ENCODE results near the gene ANGPT4.

Gene ANGPT4

DNA sequence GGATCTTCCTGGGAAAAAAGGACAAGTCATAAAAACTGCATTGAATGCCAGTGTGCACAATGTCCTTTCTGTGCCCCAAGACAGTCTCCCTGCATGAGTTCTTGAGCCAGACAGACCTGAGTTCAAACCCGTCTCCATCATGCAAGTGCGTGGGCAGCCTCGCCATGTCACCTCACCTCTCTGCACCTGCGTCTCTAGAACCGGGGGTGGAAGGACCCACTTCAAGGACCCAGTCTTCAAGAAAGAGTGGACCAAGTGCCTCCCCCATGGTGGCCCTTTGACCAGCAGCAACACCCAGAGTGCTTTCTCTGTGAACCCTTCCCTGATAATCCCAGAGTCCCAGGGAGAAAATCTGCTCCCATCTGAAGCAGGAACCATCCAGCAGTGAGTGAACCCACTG, 23.5 kb upstream of the ANGPT4 start:
- no peak for DNase-seq

DNA sequence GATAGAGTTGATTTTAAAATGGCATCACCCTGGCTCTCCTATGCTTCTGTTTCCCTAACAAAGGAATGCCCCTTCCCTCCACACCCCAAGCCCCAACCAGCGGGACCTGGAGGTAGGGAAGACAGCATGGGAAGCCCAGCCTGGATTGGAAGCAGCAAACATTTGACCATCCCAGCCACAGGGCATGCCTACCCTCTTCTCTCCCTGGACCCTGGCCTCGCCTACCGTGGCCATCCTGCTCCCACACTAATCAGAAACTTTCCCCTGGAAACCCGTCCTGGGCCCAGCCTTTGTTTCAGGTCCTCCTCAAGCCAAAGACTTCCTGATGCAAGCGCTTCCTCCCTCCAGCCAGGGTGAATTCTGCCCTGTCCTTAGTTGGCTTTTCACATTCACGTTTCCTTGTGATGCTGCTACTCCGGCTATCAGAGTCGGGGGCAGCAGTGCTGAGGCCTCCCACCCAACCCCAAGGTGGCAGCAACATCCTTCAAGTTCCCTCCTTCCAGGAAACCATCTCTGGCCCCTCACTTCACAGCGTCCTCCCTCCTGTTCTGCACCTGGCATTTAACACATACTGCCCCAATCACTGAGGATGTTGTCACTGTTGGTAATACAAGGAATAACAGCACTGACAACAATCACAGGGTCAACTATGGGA, 18.2 kb upstream of the ANGPT4 start:
- DNase-seq = no peak

DNA sequence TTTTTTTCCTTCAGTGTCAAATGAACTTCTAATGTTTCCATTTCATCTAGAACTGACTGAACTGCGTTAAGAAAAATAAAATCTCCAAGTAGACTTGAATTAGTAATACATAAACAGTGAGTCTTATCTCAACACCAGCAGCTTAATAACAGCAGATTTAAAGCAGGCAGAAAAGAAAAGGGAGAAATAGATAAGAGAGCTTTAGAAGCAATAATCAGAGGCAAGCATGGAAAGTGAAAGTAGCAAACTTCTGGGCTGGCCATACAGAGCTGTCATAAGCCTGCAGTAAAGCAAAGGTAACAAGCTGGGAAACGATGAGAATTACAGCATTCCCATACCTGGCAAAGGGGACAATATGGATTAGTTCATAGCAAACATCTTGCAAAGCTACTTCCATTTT, 16.9 kb upstream of the ANGPT4 start:
- no peak for DNase-seq

DNA sequence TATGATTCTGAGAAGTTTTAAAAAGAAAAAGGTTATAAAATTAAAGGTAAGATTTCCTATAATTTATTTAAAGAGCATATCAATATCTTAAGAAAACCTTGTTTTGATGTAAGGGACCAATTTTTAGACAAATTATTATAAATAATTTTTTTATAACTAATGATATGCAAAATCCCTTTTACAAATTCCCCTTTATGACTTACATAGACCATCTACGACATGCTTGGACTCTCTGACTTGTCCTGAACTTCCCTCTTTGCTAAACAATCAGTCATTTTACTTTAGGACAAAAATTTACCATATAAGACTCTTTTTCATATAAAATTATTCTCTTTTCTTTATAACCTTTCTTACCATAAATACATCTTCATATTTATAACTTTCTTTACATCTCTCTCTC, 15.3 kb upstream of the ANGPT4 start:
- DNase-seq = no peak

DNA sequence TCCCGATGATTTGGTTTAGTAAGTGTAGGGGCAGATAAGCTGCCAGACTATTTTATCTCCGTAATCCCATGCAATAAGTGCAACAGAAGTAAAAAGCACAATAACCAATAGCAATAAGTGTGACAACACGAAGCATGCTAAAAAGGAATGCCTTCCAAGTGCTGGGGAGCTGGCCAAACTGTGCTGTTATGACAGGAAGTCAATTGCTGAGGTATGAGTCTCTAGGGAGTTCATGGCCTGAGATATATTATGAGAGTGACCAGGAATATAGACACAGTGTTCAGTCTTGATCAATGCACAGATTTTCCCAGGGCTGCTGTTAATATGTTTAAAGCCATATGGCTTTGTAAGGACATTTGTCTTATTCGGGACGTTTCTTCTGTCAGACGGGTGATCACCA, 10.5 kb upstream of the ANGPT4 start:
- DNase-seq = no peak

DNA sequence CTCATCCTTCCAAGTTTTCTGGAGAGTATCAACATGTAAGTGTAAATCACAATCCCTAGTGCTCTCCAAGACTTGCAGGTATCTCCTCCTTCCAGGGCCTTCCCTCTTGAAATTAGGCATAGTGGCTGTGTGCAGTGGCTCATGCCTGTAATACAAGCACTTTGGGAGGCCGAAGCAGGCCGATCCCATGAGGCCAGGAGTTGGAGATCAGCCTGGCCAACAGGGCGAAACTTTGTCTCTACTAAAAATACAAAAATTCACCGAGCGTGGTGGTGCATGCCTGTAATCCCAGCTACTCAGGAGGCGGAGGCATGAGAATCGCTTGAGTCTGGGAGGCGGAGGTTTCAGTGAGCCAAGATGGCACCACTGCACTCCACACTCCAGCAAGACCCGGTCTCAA, 9.4 kb upstream of the ANGPT4 start:
- DNase-seq = no peak

DNA sequence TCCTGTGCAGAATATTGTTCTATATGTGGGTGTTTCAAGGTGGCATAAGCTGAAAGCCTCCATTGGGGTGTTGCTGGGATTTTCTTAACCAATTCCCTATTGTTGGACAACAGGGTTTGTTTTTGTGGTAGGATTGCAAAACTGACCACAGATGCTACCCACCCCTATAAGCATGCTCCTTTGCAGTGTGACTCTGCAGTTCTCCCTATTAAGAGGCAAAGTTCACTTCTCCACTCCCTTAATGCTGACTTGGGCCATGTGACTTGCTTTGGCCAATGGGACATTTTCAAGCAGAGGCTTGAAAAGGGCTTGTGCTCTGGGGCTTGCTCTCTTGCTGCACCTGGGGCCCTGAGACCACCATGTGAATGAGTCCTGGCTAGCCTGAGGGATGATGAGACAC, 8.5 kb upstream of the ANGPT4 start:
- DNase-seq = no peak

DNA sequence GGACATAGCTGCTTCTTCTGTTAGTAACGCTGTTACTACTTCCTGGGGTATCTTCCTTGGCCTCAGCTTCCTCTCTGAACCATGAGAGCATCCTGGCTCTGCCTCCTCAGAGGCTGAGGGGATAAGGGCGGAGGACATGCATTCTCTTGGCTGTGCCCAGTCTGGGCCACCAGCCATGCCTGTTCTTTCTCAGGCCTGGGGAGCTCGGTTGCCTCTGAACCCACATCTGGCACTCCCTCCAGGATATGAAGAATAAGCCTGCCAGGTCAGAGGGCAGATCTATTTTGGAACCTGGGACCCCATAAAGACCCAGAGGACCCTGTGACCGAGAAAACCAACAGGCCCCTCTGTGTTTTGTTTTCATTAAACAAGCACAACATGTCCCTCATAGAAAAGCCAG, 6.6 kb upstream of the ANGPT4 start:
- DNase-seq = no peak

DNA sequence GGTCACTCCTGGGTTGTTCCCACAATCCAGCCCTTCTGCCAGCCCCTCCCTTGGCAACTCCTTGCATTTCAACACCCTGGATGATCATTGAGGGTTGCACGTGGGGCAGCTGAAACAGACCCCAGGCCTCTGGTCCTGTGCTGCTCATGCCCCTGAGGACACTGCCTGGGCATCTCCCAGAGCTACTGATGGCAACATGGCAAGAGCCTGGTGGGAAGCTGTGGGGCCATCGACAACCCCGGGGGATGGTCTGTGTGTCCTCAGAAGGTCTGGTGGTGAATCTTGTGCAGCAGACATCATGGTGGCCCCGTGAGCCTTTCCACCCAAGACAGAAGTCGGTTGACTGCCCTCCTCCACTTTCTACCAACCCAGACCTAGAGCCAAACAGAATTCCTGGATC, 4.9 kb upstream of the ANGPT4 start:
- no peak for DNase-seq

DNA sequence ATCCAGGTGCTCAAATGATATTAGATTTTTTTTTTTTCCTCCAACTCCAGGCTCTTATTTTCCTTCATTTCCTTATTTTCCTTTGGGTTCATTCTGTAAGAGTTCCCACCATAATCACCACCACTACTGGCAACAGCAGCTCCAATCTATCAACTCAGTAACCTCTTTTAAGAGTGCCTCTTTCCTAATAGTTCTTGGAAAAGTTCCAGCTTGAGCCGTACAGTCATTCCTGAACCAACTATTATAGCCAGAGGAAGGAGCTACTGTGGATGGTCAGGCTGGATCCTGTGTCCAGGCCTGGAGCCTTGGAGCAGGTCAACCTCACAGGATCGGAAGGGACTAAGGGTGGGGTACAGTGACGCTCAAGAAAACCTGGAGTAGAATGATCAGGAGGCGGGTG, 4.2 kb upstream of the ANGPT4 start:
- no peak for DNase-seq

DNA sequence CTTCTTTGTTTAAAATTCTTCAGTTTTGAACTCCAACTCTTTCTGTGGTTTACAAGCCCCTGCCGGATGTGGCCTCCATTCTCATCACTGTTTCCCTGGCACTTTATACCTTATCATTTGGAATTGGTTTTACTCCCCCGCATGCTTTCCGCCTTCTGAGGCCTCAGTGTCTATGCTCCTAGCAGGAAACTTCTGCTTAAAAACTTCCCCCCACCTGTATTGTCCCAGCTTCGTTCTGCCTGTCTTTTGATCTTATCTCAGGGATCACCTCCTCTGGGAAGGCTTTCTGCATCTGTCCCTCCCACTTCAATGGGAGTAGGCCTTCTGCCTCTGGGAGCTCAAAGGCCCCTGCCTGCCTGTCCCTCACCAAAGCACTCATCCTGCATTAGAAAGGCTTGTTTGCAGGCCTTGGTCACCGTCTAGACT, 3.4 kb upstream of the ANGPT4 start:
- DNase-seq = no peak

DNA sequence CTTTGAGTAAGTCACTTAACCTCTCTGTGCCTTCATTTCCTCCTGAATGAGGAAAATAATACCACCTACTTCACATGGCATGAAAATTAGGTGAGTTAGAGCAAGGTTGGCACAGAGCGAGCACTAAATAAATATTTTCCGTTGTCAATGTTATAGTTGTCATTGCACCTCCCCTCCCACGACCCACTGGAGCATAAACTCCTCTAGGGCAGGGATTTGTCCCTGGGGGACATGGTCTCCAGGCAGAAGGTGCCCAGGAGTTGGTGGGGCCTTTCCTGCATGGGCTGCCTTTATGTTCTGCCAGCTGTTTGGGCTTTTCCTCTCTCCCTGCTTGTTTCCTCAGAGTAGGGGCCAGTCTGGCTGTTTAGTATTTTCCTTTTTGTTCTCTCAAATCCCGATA, 1.3 kb upstream of the ANGPT4 start:
- no peak for DNase-seq

DNA sequence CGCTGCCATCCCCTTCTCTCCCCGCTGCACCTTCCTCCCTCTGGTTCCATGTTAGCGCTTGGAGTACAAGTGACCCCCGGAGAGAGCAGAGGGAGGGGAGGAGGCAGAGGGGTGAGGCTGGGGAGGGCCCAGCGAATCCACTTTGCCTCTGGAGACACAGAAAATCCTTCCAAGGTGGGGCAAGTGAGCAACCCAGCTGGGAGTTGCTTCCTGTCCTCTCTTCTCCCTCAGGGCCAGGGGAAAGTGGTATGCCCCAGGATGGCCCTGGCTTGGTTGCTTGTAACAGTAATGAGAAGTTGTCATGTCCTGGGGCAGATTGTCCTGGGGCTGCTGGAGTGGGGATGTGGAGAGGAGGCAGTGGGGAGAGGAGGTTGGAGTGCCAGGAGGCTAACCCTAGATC, 691 bp upstream of the ANGPT4 start:
- DNase-seq = no peak

DNA sequence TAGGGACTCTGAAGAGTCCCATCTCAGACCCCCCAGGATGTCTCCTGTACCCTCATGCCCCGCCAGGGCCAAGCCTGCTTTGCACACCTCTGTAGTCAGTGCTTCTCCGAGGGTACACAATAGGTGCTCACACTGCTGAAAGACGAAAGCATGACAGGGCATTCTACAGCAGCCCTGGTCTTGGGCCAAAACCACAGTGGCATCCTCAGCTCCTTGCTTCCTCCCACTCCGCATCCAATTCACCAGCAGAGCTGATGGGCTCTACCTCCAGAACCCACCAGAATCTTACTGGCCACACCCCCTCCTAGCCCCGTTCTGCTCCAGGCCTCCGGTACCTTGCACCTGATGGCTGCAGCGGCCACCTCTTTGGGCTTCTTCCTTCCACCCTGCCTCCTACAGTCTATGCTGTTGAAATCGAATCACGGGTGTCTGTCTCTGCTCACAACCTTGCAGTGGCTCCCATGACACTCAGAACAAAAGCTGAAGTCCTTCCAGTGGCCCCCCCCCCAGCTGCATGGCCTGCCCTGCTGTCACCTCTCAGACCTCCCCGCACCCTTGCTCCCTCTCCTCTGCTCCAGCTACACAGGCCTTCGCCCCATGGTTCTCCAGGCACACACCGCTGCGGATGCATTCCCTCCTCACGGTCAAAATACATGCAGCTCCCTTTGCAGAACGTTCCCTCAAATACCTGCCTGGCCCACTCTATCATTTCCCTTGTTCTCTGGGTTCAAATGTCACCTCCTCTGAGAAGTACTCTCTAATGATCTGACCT, 1.2 kb downstream of the ANGPT4 start:
- DNase-seq = no peak

DNA sequence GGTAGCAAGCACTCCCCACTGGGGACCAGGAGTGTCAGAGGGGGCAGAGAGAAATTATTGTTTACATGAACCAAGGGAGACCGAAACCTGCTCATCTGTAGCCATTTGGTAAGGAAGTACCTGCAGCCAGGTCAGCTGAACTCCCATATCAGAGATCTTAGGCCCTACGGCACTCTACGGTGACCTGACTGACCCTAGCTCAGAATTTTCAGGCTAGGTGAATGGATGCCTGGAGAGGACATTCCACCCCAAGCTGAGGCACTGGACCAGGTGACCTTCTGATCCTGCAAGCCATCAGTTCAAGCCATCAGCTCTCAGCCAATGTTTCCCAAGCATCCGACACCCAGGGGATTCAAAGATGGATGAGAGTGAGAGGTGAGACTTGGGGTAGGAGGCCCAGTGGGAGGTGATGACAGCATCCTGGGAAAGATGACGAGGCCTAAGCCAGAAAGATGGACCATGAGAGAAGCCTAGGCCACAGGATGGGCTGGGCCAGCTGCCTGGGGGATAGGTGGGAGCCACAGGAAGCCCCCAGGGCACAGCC, 2.8 kb downstream of the ANGPT4 start:
- no peak for DNase-seq

DNA sequence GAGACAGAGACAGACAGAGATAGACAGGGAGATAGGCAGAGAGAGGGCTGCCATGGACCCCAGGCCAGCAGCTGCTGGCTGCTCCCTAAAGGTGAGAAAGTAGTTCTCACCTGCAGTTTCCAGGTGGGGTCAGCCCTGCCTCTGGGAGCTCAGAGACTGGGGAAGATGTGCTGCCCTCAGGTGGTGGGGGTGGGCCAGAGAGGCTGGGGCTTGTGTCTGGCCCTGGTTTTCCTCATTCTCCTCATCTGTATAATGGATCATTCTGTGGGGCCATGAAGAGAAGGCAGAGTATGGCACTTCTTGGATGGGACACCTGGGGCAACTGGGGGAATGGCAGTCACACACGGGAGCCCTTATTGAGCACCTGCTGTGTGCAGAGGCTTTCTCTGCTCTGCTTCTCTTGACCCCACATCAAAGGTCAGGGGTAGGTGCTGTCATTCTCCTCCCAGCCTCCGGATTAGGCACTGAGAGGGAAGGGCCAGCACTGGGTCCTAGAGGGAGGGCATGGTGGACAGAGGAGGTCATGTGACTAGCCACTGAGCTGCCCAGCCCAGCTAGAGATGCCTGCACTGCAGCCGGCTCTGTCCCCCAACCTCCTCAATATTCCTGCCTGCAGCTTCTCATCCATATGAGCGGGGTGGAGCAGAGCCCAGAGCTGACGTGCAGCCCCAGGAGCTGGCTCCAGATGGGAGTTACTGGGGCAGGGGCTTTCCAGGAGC, 4.1 kb downstream of the ANGPT4 start:
- no peak for DNase-seq

DNA sequence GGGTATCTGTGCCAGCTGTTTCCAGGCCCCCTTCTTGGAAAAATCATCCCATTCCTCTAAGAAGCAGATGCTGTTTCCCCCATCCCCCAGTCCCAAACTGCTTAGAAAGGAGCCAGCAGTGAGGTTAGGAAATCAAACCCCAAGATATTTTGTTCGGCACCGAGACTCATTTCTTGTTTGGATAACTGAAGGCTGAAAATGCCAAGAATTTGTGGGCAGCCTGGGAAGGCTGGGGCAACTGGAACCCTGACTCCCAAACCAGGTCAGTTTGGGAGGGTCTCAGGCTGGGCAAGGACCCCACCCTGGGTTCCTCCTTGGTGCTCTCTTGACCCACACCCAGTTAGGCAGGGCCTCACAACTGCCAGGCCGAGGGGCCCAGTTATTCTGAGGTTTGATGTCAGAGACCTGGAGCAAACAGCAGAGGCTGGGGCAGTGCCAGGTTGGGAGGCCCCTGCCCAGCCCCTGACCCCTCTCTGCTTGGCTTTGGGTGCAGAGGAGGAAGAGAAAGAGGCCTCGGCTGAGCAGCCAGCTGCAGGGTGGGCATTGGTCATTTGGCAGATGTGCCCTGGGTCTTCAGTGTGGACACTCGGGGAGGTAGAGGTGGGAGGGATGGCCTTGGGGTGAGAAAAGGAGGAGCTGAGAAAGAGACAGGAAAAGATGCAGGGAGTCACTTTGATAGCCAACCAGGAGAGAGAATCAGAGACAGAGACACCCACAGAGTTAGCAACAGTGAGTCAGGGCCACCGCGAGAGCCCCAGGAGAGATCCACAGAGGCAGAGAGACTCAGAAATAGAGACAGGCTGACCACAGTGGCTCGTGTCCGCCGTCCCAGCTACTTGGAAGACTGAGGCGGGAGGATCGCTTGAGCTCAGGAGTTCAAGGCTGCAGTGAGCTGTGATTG, 5.0 kb downstream of the ANGPT4 start:
- no peak for DNase-seq

DNA sequence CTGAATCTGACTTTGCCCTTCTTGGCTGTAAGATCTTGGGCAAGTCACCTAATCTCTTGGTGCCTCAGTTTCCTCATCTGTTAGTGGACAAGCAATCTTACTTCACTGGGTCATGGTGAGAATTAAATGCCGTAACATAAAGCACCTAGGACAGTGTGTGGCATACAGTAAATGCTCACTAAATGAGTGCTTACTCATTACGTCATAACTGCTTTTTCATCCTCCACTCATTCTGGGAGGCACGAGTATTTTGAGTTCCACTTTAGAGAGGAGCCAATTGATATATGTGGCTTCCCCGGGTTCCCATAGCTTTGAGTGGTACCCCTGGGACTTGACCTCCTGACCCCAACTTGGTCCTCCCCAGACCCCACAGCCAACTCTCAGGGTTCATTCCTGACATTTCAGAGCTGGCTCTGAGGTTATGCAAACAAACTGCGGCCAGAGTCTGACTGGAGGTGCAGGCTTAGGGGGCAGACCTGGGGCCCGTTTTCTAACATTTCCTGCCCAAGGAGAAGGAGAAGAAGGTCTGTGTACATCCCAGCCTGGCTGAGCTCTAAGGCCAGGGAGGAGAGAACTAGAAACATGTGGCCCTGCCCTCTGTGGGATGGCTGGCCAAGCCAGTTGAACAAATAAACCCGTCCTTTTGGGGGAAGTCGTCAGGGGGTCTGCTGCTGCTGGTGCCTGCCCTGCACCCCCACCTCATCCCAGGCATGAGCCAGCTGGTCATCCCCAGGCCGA, 5.8 kb downstream of the ANGPT4 start:
- DNase-seq = no peak

DNA sequence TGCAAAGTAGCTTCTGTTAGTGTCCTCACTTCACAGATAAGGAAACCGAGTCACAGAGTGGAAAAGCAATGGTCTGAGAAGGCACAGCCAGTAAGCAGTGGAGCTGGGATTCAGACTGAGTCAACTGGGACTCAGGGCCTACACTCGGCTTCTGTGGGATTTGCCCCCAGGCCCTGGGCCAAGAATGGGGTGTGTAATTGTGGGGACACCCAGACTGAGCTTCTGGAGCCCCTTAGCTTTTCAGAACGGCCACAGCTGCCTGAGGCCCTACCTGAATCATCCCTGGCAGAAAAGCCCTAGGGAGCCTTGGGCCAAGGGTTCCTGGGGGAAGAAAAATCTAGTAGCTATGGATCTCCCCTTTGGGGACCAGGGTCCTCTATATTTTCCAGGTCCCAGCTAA, 6.5 kb downstream of the ANGPT4 start:
- no peak for DNase-seq

DNA sequence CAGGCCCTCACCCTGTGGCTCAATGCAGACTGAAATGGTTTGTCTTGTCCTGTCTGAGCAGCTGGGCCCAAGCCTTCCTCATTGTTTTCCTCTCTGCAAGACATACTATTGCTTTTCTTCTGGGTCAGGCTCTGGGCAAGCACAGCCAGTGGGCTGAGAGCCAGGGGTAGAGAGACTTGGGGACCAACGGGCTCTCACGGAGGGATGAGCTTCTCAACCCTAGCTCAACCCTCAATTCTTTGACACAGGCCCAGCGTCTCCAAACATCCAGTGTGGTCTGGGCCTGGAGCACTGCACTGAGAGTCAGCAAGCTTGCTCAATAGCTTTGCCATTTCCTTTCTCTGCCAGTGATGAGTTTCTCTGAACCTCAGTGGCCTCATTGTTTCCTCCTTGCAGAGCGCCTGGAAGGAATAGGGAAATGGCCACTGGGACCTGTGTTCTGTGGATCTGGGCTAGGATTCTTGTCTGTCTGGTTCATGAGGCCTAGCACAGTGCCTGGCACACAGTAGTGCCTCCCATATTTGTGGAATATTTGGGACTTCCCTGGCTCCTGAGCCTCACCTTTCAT, 9.3 kb downstream of the ANGPT4 start:
- DNase-seq = no peak

DNA sequence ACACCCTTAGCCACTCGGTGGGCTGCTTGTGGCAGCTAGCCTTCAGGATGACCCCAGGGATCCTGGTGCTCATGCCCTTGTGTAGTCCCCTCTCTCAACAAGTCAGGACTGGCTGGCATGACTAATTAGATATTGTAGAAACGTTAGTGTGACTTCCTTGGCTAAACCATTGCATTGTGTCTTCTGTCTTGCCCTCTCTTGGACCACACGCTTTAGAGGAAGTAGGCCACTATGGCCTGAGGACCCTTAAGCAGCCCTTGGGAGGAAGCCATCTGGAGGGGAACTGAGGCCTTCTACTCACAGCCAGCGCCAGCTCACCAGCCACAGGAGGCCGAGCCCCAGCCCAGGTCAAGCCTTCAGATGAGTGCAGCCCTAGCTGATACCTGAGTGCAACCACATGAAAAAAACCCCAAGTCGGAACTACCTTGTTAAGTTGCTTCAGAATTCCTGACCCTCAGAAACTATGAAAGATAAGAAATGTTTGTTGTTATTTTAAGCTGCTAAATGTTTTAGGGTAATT, 10.1 kb downstream of the ANGPT4 start:
- no peak for DNase-seq

All from activated CD4-positive, alpha-beta T cell treated with anti-CD3 and anti-CD28 coated beads, Interleukin-2, Interleukin-6, amounts not matched to agents 100 ng/mL and 50 ng/mL, durations not matched to agents 16 hours and 8 hours (primary cell).